ENCODE measurements around the gene TM2D1.
"Not testable (repeated sequence)": the region's sequence is repeated elsewhere in the genome, so short reads cannot be mapped to it uniquely, and the experiment has no call there.

The TM2D1 gene

DNA sequence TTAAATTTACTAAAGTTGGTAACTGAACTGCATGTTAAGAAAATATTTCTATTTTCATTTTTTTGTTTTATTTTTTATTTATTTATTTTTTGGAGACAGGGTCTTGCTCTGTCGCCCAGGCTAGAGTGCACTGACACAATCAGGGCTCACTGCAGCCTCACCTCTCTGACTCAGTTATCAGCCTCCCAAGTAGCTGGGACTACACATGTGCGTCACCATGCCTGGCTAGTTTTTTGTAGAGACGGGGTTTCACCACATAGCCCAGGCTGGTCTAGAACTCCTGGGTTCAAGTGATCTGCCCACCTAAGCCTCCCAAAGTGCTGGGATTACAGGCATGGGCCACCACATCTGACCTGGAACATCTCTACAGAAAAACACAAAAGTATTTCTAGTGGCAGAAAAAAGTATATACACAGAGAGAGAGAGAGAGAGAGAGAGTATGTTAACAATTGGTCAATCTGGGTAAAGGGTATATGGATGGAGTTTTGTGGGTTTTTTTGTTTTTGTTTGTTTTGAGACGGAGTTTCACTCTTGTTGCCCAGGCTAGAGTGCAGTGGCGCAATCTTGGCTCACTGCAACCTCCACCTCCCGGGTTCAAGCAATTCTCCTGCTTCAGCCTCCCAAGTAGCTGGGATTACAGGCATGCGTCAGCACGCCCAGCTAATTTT is 5.8 kb downstream of the TM2D1 start:
- not testable (repeated sequence) for DNase-seq (ENCODE audit: low read depth in 1 of 2, low spot score in 1 of 2)

DNA sequence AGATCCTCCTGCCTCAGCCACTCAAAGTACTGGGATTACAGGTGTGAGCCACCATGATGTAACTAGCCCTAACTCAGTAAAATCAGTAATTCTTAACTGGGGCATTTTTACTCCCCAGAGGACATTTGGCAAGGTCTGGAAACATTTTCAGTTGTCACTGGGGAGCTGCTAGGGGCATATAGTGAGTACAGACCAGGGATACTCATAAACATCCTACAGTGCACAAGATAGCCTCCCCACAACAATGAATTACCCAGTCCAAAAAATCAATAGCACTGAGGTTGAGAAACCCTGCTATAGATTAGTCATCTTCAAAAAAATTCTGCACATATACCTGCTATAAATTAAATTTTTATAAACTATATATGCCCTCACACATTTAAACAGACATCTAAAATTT is 13.0 kb downstream of the TM2D1 start:
- no peak for DNase-seq (ENCODE audit: low read depth in 1 of 2, low spot score in 1 of 2)

DNA sequence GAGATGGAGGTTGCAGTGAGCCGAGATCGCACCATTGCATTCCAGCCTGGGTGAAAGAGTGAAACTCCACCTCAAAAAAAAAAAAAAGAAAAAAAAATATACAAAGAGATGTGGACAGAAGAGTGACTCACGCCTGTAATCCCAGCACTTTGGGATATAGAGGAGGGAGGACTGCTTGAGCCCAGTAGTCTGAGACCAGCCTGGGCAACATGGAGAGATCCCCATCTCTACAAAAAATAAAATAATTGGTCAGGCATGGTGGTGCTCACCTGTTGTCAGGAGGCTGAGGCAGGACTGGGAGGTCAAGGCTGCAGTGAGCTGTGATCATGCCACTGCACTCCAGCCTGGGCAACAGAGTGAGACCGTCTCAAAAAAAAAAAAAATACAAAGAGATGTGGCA is 13.7 kb downstream of the TM2D1 start:
- DNase-seq (ENCODE audit: low read depth in 1 of 2, low spot score in 1 of 2) = not testable (repeated sequence)

DNA sequence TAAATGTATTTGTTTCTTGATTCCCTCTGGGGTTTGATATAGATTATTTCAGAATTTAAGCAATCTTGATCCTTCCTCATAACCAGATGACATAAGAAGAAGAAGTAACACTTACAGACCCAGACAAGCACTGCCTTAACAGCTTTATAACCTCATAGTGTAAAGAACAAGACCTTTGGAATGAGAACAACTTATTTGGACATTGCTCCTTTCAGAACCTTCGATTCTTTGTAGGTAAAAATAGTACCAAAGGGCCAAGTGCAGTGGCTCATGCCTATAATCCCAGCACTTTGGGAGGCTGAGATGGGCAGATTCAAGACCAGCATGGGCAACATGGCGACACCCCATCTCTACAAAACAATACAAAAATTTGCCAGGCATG is 15.0 kb downstream of the TM2D1 start:
- DNase-seq (ENCODE audit: low read depth in 1 of 2, low spot score in 1 of 2) = no peak

DNA sequence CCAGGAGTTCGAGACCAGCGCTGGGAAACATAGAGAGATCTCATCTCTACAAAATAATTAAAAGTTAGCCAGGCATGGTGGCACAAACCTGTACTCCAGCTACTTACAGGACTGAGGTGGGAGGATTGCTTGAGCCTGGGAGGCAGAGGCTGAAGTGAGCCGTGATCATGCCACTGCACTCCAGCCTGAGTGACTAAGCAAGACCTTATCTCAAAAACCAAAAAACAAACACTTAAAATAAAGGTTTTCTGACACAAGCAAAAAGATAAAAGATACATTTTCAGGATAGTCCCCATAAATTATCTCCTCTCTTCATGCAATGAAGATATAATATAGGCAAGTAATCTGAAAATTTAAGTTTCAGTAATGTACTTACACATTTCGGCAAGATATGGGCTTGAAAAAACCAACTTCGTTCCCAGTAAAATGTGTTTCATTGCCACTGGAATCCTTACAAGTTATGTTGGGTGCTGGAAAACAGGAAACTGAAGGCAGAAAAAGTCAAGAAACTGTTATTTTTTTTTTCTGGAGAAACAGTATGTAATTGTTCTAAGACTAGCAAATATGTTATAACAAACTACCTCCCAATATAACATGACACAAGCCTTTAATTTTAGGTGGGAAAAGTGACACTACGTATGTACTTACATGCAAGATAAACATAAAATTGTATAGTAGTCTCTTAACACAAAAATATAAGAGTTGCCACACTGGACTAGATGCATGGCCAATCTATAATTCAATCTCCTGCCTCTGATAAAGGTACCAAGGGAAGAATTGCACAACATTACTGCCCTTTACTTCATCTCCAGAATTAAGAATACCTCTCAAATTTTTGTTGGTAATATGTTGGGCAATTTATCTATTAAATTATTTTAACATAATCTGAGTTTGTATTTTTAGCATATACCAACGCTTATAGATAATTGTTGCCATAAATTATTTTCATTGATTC is 15.7 kb downstream of the TM2D1 start:
- no peak for DNase-seq (ENCODE audit: low read depth in 1 of 2, low spot score in 1 of 2)

DNA sequence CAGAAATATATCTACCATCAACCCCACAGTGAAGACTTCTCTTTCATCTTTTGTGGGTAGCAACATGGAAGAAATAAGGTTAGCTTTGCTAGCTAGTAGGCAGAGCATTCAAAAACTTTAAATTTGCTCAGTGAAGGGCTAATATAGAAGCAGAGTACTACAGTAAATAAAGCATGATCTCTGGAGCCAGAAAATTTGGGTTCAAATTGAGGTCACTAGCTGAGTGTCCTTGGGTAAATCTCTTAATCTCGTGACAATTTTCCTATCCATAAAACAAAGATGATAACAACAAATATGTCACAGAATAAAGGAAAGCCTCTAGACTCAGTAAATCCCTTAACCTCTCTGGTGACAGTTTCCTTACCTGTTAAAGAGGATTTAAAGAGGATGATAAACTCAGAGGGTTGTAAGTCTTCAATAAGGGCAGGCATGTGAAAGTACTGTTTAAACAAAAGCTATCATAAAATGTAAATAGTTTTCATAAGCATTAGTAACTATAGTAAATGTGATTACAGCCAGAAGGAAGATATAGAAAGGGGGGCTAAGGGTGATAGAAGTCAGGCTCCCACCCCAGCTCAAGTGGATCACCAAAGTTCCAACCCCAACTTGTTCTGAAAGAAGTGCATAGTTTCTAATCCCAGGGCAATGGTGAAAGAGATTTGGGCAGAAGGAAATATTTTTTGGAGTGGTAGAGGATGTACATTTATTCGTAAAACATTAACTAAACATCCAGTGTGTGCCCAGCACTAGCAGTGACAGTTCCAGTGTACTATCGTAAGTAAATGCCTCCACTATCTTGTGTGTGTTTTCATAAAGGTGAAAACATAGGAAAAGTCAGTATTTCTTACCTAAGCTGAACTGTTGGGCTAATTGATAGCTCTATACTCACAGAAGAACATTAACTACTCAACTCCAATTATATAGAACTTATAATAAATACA is 24.8 kb downstream of the TM2D1 start:
- DNase-seq (ENCODE audit: low read depth in 1 of 2, low spot score in 1 of 2) = no peak

DNA sequence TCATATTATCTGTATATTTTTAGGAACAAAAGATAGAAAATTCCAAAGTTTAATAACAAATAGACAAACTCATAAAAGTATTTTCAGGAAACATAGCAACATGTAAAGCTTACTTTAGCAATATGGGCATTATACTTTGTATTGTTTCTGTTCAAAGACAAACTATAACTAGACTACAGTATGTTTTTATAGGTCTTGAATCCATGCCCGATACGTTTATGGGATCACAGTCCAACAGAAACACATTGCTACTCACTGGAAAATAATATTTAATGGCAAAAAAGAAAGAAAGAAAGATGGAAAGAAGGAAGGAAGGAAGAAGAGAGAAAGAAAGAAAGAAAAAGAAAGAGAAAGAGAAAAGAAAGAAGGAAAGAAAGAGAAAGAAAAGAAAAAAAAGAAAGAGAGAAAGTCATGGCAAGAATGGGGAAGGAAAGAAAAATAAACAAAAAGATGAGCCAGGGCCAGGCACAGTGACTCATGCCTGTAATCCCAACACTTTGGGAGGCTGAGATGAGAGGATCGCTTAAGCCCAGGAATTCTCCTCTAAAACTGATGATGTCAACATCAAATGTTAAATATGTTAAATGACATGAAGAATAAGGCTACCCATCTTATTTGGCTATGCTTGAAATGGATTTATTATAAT is 32.7 kb downstream of the TM2D1 start:
- DNase-seq (ENCODE audit: low read depth in 1 of 2, low spot score in 1 of 2) = no peak

DNA sequence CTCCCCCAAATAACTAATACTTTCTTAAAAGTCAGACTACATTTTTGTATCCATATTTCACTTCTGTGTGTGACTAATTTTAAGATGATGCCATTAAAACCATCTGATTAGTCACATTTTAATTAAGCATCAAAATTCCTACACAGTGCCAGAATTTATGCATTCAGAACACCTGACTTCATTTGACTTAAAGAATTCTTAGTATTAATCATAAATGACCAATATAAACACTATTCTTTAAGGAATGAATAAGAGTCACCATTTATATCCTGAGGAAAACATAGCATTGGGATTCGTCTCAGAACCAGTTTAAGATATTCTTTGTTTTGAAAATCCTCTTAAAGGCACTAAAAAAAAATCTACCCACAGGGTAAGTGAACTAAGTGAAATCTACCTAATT is 37.0 kb downstream of the TM2D1 start:
- DNase-seq (ENCODE audit: low read depth in 1 of 2, low spot score in 1 of 2) = no peak

DNA sequence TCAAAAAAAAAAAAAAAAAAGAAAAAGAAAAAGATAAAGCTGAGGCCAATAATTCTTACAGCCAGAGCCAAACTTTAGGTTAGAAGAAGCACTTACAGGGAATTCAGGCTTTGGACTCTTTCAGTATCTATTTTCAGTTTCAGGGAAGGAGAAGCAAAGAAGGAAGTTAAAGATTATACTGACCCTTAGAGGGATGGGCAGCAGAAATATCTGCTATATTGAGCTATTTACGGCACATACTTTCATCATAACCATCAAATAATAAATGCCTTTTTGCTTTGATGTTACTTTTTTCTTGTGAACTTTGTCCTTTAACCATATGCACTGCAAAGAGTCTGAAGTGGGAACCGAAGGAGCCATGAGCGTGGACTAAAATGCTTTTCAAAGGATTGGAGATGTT is 42.0 kb downstream of the TM2D1 start:
- DNase-seq (ENCODE audit: low read depth in 1 of 2, low spot score in 1 of 2) = no peak

DNA sequence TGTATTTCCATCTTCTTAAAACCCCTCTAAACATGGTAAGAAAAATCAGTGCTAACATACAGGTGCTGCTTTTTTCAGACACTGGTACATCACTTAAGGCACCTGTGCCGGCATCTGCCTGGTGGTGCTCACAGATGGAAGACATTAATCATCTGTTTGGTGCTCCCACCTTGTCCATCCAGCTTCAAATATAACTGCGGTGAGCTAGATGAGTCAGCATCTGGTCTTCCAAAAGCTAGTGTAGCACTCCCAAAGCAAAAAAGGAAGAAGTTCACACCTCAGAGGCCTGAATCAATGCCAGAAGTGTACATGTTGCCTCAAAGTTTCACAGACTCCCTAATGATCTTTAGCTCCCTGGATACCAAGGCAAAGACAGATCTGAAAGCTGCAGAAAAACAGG is 44.4 kb downstream of the TM2D1 start:
- no peak for DNase-seq (ENCODE audit: low read depth in 1 of 2, low spot score in 1 of 2)

DNA sequence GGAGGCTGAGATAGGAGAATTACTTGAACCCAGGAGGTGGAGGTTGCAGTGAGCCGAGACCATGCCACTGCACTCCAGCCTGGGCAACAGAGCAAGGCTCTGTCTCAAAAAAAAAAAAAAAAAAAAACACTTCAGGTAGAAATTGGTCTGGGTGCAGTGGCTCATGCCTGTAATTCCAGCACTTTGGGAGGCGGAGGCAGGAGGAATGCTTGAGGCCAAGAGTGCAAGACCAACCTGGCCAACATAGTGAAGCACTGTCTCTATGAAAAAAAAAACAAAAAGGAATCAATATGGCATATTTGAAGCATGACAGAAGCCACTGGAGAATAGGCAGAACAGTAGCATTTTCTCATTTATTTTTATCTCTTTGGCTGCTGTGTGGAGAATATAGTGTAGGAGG is 48.1 kb downstream of the TM2D1 start:
- not testable (repeated sequence) for DNase-seq (ENCODE audit: low read depth in 1 of 2, low spot score in 1 of 2)

DNA sequence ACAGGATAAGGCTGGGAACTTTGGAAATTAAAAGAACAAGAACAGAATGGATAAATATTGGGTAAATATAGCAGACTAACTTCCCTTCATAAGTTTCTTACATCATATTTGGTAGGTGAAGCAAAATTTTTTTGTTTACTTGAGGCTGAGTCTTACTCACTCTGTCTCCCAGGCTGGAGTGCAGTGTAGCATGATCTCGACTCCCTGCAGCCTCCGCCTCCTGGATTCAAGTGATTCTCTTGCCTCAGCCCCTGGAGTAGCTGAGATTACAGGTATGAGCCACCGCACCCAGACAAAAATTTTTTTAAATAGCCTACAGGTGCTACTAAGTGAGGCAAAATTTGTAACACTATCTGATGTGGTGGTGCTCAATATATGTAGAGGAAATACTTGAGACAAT is 50.7 kb downstream of the TM2D1 start:
- DNase-seq (ENCODE audit: low read depth in 1 of 2, low spot score in 1 of 2) = no peak

DNA sequence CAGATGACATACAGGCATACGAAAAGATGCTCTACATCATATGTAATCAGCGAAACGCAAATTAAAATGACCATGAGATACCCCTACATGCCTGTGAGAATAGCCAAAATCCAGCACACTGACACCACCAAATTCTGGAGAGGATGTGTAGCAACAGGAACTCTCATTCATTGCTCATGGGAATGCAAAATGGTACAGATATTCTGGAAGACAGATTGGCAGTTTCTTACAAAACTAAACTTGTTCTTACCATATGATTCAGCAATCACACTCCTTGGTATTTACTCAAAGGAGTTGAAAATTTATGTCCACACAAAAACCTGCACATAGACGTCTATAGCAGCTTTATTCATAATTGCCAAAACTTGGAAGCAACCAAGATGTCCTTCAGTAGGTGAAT is 52.6 kb downstream of the TM2D1 start:
- no peak for DNase-seq (ENCODE audit: low read depth in 1 of 2, low spot score in 1 of 2)

DNA sequence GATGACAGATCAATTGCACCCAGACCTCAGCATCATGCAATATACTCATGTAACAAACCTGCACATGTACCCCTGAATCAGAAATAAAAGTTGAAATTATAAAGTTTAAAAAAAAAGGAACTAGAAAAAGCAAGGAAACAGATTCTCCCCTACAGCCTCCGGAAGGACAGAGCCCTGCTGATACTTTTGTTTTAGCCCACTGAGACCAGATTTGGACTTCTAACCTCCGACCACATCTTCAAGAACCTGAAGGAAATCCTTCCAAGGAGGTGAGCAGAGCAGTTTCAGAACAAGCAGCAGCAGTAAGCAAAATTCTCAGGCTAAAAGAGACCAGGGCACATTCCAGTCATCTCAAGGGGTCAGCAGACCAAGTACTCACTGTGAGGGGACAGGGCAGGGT is 54.5 kb downstream of the TM2D1 start:
- no peak for DNase-seq (ENCODE audit: low read depth in 1 of 2, low spot score in 1 of 2)

DNA sequence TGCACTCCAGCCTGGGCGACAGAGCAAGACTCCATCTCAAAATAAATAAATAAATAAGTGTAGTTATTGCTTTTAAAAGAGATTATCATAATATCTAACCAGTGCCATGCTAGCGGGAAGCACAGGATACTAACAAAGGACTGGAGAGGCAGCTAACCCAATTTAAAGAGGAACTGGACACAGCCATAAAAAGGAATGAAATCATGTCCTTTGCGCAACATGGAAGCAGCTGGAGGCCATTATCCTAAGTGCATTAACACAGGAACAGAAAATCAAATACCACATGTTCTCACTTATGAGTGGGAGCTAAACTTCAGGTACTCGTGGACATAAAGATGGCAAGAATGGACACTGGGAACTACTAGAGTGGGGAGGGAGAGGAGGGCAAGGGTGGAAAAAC is 54.9 kb downstream of the TM2D1 start:
- no peak for DNase-seq (ENCODE audit: low read depth in 1 of 2, low spot score in 1 of 2)

DNA sequence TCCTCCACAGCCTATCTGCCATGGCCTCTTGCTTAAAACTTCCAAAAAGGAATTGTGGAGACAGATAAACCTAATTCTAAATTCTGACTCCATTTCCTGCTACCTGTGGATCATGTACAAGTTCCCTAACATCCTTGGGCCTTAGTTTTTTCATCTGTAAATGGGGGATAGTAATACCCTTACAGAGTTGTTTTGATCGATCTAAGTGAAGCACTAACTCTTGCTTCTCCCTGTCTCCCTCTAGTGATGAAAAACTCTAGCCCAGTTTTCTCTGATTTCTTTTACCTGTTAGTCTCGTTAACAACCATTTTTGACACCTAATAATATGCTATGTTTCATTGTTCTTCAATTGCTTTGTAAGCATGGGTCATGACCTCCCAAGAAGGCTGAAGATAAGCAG is 65.9 kb downstream of the TM2D1 start:
- DNase-seq (ENCODE audit: low read depth in 1 of 2, low spot score in 1 of 2) = no peak

DNA sequence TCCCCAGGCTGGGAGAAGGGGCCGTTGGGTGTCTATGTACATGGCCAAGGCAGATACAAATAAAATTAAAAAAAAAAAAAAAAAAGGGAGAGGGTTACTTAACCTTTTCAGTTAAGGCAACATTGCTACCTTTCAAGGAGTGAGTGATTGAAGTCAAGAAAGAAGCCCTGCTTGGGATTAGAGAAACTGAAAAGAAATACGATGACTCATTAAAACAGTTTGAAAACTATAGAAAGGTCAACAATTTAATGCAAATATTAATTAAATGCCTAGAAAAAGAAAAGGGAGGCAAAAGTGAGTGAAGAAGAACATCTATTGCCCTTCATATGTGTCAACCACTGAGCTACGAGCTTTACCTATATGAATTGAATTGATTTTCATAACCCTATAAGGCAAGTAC is 69.5 kb downstream of the TM2D1 start:
- no peak for DNase-seq (ENCODE audit: low read depth in 1 of 2, low spot score in 1 of 2)

DNA sequence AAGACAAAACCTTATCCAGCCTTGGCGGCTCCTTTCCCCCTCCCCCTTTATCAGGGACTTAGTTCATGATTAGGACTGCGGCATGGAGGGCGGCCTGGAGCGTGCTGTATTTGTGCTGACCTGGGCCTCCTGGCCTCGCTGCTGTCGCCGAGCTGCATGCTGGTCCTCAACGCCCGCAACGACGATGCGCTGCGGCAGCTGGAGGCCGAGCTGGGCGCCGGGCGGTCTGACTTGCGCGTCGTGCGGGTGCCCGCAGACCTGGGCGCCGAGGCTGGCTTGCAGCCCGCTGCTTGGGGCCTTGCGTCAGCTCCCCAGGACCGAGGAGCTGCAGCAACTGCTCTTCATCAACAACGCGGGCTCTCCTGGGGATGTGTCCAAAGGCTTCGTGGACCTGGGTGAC is 70.9 kb downstream of the TM2D1 start:
- no peak for DNase-seq (ENCODE audit: low read depth in 1 of 2, low spot score in 1 of 2)

DNA sequence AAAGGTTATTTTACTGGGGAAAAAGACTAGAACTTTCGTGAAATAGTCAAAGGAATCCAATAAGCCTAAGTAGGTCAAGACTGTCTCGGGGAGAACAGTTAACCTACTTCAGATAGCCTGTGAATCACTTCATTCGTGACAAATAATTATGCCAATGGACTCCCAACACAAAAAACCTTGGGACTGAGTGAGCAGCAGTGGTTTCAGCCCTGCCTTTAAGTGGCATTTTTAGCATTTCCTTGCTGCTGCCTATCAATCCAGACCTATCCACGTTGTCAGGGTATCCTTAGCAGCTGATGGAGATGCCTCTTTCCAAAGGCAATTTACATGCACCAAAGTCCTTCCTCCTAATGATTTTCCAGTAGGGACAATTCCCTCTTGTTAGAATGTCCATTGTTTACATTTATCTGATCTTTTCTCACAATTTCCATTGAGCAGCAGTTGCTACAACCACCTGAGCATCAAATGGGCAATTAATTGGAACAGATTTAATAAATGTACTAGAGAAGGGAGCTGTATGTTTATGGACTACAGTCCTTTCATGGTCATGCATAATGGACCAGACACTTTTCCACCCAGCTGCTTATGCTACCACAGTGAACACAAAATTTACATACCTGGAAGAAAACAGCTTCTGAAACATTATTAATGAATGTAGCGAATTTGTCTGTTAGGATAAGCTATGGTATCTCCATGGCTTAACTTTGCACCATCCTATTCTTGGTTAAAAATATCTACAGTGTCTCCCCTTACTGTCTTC is 75.8 kb downstream of the TM2D1 start:
- no peak for DNase-seq (ENCODE audit: low read depth in 1 of 2, low spot score in 1 of 2)

DNA sequence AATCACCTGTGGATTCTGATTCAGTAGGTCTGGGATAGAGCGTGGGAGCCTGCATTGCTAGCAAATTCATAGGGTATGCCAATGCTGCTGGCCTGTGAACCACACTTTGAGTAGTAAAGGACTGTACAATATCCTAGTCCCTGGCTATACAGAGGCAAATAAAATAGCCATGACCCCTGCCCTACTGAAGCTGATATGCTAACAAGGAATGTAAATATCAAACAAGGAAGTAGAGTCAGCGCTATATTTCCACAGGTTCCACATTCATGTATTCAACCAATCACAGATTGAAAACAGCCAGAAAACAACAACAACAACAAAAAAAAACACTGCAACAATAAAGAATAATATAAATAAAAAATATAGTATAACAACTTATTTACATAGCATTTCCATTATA is 77.8 kb downstream of the TM2D1 start:
- no peak for DNase-seq (ENCODE audit: low read depth in 1 of 2, low spot score in 1 of 2)

Data from stimulated activated CD4-positive, alpha-beta T cell treated with anti-CD3 and anti-CD28 coated beads, Interleukin-15, amount 100 ng/mL, for 1 hour (primary cell).